ENCODE measurements around the gene CLDN11.
A peak's percentile ranks its signal among the peaks of the same experiment; 100 is the strongest.

The CLDN11 gene

DNA sequence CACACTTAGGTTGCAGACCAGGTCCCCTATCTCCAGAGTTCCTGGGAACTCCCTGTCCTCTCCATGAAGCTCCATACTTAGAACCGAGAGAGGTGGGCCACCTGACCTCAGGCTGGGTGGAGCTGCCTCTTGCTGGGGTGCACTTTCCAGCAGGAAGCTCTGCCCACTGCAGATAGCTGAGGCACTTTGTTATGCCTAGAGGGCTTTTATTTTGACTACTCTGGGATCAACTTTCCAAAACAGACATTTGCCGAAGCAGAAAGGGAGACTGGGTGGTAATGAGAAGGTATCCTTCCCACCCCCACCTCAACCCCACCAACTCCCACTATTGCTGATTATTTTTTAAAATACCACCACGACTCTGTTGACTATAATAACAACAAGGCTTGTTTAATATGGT lies 54.7 kb downstream of the CLDN11 start:
- DNase-seq, result no peak

GRCh38 chr3:170475092-170475685 lies 56.5 kb downstream of the CLDN11 start:
- DNase-seq, result no peak

DNA sequence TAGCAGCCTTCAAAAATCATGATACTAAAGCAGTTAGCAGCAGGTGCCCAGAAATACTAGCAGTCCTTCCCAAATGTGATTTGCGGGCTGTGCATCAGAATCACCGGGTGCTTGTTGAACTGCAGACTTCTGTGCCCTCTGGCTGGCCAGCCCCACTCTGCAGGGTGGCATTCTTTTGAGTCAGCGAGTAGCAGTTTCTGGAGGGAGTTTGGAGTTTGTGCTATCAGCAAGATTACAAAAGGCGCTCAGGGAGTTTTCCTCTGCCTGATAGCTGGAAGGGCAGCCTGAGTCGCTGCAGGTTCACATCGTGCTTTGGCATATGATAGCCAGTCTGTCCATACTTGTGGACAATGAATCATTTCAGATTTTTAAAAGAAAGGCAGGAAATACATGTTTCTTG lies 57.6 kb downstream of the CLDN11 start:
- DNase-seq, result no peak

GRCh38 chr3:170477395-170477794 lies 58.7 kb downstream of the CLDN11 start:
- DNase-seq, result no peak

DNA sequence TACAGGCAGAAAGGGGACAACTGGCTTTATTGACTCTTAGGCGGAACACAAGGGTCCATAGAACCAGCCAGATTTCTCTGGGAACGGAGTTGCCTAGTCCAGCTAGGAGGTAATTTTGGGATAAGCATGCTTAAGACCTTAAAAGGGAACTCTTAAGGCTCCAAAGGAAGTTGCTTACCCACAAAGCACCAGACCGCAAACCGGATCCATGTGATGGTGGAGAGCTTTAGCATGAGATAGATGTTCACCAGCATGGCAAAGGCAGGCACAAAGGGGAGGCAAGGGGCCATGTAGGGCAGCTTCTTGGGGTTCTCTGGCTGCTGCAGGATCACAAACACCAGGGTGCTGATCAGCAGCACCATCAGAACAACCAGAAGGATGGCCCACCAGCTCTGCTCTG lies 61.4 kb downstream of the CLDN11 start:
- DNase-seq, result peak; percentile 39

DNA sequence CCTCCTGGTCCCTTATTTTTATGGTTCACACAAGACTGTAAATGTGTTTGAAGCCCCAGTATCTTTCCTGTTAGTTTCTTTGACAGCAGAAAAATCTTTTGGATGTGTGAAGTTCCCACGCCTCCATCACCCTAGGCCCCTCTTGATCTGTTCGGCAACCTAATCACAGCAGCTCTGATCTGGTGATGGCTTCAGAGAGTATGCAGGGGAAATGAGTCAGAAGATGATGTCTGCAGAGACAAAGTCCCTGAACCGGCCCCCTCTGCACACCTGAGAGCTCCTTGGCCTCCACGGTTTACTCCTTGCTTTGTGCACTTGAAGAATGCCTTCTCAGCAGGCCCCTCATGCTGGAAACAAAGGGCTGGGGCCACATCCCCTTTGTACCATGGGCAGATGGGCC lies 63.5 kb downstream of the CLDN11 start:
- no peak for DNase-seq

- no peak for DNase-seq
These were observed 65.0 kb downstream of the CLDN11 start for GRCh38 chr3:170483485-170484262.

Data from GDM1 (cell line).